PC-3 (cell line): Measurements from ENCODE around the gene ARHGAP27.

Source experiments
- CTCF ChIP-seq: fragments of 300-600 bp; sonication (generic); conservative IDR thresholded peaks from 2 replicates; pipeline ENCODE4 v1.5.1; 2017; ENCODE audit warnings: antibody characterized with exemption, low read depth, mild to moderate bottlenecking, low read length
- EZH2 ChIP-seq: fragments of 300-600 bp; sonication (generic); IDR thresholded peaks from one replicate; pipeline ENCODE4 v1.6.1; 2017; ENCODE audit warnings: antibody characterized with exemption, mild to moderate bottlenecking, low read length; ENCODE audit not compliant: unreplicated experiment

- TF ChIP-seq CTCF = no peak
- TF ChIP-seq EZH2 = no peak
These were observed 80.8 kb downstream of the ARHGAP27 start for GRCh38 chr17:45351831-45352230.
